ENCODE data around the gene CAMTA2.

The CAMTA2 gene

DNA sequence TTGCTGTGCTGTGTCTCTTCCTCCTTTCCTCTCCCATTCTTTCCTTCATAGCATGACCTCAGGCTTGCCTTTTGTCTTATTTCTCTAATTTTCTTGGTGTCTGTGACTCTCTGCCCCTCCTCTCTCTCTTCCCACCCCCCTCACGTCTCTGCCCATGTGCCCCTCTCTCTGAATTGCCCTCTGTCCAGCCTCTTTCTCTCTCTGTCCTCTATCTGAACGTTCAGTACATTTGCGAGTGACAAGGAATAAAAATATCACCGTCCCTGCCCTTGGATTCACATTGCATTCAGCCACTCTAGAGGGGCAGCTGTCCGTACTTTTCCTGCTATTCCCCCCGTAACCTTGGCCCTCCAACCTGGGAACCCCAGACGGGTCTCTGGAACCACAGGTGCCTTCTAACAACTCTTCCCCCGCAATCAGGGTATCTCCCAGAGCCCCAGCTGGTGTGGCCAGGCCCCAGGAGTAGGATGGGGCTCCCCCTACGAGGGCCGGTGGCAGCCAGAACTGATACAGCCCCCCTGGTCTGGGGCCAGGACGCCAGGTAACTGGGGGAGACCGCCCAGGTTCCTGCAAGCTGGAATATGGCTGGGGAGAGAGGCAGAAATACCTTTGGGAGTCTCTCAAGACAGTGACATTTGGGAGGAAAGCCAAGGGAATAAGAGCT, 12.1 kb upstream of the CAMTA2 start:
- no peak for DNase-seq (ENCODE audit: low read depth in 2 of 2)

DNA sequence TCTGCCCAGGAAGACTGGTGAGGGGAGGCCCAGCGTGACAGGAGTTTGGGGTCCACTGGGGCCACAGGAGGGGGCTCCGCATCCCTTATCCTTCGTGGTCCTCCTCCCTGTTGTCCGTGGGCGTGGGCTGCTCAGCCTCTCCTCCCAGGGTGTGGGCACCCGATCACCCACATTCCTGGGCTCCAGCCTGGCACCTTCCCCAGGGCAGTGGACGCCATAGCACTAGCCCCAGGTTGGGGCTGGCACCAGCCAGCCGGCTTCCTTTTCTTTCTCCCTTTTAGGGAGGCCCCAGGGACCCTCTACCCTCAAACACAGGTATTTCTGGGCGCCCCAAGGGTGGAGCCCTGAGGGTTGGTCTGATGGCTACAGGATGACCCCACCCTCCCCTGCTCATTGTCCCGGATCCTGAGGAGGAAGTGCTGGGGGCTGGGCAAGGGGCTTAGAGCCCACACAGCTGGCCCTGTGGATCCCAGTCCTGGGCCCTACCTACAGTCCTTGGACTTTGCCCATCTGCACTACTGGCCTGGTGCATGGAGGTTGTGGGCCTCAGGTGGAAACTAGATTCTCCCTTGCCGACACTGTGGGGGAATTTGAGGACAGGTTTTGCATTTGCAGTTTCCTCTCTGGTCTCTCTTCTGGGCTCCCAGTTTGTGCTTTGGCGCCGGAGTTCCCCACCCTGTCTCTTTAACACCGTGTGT, 11.4 kb upstream of the CAMTA2 start:
- DNase-seq (ENCODE audit: low read depth in 2 of 2): no peak

DNA sequence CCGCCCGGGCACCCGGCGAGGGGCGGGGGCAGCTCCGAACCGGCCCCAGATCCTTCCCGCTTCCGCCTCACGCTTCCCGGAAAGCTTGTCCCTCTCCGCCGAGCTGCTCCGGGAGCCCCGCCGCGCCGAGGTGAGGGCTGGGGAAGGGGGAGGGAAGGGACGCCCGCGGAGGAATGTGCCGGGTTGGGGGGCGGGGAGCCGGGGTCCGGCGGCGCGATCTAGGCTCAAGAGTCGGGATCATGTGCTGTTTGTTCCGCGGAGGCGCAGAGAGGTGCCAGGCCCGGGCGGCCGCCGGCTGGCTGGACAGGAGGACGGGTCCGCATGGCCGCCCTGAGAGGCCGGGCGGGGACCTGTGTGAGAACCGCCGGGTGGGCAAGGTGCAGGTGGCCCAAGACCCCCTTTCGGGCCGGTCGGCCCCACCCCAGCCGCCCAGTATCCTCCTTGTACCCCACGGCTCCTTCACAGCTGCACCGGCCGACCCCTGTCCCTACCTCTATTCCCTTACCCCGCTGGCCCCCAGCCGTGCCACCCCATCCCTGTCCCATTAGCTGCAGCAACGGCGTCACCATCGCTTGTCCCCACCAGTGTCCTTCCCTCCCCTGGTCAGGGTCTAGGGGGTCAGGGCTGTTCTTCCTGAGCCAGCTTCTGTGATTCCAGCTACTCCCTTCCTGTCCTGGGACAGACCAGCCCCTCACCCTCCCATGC, 10.7 kb upstream of the CAMTA2 start:
- no peak for DNase-seq (ENCODE audit: low read depth in 2 of 2)

DNA sequence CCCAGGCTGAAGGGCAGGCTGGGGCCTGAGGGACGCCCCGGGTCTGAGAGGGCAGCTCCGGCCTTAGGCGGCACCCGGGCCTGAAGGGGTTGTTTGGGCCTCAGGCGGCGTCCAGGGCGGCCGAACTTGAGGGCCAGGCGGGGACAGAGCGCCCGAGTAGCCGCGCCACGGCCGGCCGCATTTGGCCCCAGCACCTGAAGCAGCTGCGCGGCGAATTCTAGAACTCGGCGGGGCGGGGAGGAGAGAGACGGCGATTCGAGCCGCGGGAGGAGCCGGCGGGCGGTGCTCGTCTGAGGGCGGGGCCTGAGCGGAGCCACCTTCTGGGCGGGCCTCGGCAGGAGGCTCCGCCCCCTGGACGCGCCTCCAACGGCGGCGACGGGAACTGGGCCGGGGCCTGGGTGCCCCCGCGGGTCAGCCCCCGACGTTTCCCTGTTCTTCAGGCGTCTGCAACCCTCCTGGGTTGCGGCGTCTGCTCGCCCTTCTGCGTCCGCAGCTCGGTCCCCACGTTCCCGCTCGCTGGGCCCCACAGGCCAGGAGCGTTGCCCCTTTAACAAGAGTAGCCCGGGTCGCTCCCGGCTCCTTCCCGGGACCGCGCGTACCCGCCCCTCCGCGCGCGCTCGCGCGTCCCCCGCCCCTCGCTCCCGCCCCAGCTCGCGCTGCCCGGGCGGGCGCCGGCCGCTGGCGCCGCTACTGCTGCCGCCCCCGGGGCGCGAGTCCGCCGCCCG, 10.0 kb upstream of the CAMTA2 start, which contains the start of the genes INCA1 and KIF1C:
INCA1 (minus strand) TSS at position 221 of the 725 bp plus-strand sequence. CDS start 3,085 bp downstream, outside the sequence.
KIF1C (plus strand) TSS at position 649 of the 725 bp plus-strand sequence. CDS start 2,297 bp downstream, outside the sequence.
- peak; percentile 81 for DNase-seq (ENCODE audit: low read depth in 2 of 2)

- no peak for DNase-seq (ENCODE audit: low read depth in 2 of 2)
These were observed 6.7 kb upstream of the CAMTA2 start for GRCh38 chr17:4994081-4994595.

DNA sequence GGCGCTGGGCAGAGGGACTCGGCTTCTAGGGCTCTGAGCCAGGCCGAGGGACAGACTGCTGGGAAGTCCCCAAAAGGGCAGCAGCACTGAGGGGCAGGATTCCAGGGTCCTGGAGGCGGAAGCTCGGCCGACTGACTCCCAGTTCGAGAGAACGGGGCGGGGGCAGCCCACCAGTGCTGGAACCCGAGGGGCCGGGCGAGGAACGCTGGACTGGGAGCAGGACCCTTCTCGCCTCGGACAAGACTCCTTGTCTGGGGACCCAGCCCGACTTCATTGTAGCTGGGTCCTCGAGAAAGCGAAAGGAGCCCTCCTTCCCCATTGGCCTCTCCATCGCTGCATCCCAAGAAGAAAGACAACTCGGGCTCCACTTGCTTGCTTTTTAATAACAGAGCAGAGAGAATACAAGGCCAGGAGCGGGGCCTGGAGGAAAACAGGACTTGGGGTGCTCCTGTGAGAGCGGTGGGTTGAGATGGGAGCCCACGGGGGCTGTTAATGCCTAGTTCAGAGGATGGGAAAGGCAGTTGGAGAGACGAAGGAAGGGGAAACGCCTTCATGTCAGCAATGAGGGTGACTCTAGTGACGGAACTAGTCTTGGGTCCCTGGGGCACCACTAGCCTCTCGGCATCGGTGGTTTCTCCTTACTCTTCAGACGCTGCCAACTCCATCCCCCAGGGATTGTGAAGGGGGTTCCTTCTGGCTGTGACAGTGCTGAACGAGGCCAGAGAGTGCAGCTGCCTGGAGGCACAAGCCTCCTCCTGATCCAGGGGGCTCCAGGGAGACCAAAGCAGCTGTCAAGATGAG, 492 bp upstream of the CAMTA2 start:
- no peak for DNase-seq (ENCODE audit: low read depth in 2 of 2)

DNA sequence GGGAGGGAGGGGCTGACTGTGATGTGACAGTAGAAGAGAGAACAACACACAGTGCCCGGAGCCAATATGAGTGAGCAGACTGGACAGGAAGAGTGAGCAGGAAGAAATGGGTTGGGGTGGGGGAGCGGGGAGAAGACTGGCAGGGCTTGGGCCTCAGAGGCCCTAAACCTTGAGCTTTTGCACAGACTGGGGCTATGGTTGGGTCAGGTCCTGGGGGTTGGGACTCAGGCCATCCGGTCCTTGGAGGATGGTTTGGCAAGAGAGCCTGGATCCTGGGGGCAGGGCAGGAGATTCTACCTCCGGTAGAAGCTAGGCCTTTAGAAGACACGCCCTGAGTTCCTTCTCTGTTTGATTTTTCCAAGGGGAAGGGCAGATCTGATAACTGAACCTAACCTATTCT, 1.1 kb downstream of the CAMTA2 start:
- no peak for DNase-seq (ENCODE audit: low read depth in 2 of 2)

DNA sequence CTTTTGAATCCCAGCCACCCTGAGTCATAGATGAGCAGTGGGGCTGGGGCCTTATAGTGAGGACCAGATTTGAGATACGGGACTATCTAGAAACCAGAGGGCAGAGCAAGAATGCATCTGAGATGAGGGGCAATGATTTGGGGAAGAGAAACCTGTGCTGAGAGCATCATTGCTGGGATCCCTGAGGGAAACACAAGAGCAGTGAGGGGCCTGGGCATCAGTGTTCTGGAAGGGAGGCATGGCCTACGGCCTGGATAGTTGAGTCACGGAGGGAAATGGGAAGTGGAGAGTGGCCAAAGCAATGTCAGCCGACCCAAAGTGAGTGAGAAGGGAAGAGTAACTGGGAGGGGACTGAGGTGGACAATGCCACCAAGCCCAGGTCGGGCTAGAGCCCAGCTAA, 5.2 kb downstream of the CAMTA2 start:
- no peak for DNase-seq (ENCODE audit: low read depth in 2 of 2)

GRCh38 chr17:4980644-4981216, 6.7 kb downstream of the CAMTA2 start:
- DNase-seq (ENCODE audit: low read depth in 2 of 2): no peak

DNA sequence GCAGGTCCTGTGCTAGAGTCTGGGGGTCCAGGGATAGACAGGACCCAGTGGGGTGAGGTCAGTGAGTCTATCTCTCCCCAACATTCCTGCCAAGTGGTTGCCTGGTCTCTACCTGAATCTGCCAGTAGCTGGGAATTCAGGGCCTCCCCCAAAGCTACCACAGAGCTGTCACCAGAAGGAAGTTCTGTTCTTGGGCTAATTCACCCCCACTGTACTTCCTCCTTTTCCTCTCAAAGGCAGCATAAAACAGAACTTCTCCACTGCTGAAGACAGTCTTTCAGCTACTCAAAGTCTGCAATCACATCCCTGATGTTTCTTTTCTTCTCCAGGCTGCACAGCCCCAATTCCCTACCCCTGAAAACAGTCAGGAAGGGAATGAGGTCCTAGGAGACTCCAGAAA, 8.7 kb downstream of the CAMTA2 start:
- DNase-seq (ENCODE audit: low read depth in 2 of 2): no peak

DNA sequence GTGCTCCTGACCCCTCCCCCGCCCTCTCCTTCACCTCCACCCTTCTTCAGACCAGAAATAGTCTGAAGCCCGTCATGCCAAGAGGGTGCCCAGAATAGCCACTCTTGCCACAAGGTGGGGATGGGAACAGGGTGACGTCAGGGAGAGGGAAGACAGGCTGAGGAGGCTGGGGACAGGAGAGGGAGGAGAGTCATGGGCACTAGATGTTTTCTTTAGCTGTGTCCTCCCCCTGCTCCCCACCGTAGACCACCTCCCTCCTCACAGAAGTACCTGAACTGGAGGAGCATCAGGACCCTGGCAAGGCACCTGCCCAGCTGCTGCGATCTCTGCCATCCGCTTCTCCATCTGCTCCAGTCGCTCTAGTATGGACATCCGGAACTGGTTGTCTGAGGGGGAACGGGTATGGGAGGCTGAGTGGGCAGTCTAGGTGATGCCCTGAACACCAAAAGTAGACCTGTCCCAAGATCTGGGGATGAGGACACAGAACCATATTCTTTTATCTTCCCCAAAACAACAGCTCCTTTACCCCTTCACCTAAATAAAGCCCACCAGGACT, 13.3 kb downstream of the CAMTA2 start:
- DNase-seq (ENCODE audit: low read depth in 2 of 2): no peak

DNA sequence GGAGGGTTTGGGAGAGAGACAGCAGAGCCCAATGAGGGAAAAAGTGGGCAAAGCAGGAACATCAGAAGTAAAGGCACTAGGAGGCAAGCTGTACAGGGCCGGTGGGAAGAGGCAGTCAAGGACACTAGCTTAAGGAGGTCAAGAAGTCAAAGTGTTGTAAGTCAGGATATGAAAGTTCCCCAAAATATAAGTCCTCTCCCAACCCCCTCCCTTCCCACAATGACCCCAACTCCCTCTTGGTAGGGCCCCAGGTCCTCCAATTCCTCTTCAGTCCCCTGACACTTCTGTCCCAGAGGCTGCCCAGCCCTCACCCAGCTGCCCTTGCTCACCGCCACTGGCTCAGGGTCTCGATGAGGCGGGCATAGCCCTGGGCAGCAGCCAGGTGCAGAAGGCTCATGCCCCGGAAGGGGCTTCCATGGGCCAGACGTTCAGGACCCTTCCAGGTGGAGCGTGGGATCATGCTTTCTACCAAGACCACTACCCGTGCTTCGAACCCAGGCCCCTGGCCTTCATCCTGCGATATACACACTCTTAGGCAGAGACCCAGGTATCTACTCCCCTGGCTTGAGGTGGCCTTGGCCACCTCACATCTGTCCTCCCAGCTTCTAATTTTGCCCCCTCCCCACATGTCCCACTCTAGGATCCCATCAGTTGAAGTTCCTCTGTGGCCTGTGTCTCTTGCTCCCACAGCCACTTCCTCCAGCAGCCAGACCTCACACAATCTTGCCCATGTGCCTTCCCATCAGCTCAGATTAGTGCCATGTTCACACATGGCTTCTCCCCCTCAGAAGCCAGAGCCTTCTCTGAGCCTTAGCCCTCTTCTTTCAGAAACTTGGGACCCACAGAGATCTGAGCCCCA, 14.0 kb downstream of the CAMTA2 start:
- no peak for DNase-seq (ENCODE audit: low read depth in 2 of 2)

- DNase-seq (ENCODE audit: low read depth in 2 of 2): no peak
These were observed 14.7 kb downstream of the CAMTA2 start for GRCh38 chr17:4972752-4973151.

DNA sequence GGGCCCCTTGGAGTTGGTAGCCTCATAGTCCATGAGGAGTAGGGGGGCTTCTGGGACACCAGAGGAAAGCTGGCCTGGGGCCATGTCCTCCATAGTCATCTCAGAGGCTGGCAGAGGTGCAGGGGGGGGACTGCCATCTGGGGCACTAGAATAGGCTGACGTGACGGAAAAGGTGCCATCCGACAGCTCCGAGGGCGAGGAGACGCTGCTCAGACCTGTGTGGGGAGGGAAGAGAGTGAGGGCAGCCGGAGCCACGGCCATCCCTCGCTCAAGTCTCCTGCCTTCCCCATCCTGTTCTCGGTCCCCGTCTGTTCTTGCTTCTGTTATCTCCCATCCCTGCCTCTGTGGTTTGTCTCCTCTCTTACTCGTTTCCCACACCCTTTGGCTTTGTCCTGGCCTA, 15.2 kb downstream of the CAMTA2 start:
- no peak for DNase-seq (ENCODE audit: low read depth in 2 of 2)

DNA sequence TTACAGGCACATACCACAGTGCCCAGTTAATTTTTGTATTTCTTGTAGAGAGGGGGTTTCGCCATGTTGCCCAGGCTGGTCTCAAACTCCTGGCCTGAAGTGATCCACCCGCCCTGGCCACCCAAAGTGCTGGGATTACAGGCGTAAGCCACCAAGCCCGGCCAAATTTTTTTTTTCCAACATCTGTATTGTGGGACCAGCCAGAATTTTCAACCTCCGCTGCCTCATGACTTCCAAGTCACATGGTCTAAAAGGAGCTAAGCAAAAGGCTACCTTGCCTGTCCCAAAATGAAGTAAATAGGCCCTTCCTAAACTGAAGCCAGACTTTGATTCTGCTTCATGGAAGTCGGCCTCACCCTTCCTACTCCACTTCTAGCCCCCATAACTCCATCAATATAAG, 15.6 kb downstream of the CAMTA2 start:
- no peak for DNase-seq (ENCODE audit: low read depth in 2 of 2)

GRCh38 chr17:4970273-4970672, 17.2 kb downstream of the CAMTA2 start:
- no peak for DNase-seq (ENCODE audit: low read depth in 2 of 2)

DNA sequence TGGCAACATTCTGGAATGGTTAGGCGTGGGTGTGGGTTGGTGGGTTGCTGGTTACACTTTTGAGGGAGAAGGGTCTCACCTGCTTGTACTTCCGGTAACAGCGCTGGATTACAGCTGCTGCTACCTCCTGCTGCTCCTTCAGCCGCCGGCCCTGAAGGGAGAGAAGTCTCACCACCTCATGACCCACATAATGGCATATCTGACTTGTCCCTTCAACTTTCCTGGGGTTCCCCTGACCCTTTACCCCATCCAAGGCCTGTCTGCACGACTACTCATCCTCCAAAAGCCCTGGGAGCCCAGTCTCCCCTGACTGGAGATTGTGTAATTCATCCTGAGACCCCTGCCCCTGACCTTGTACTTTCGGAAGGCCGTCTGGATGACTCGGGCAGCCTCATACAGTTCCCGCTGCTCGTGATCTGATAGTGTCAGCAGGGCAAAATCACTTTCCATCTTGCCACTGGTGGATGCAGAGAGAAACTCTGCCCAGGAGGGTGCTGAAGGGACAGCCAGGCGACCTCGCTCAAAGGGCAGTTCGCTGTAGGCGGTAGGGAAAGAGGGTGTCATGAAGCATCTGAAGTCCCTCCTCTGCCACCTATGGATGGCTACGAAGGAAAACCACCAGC, 17.8 kb downstream of the CAMTA2 start:
- DNase-seq (ENCODE audit: low read depth in 2 of 2): peak in 1 of 2 donors; percentile 40

GRCh38 chr17:4969047-4969550, 18.4 kb downstream of the CAMTA2 start:
- DNase-seq (ENCODE audit: low read depth in 2 of 2): peak in 1 of 2 donors; percentile 52
